Stomach (tissue), 4 donors: ENCODE results near the gene ZNF845.

Experiments
- EP300 ChIP-seq: sonication (generic); formaldehyde crosslinking; IDR thresholded peaks from one replicate; pipeline ENCODE4 v1.6.1; 2017; ENCODE audit warnings: antibody characterized with exemption
- POLR2AphosphoS5 ChIP-seq, 3 donors: sonication (generic); formaldehyde crosslinking; IDR thresholded peaks; one replicate each; pipeline ENCODE4 v1.6.1; 2016; ENCODE audit warnings: antibody characterized with exemption in 3 of 3
- TF ChIP-seq, protein P1 (sequence below), 7 experiments: fragments of 450-650 bp in 4 of 7; fragments of 200-600 bp in 3 of 7; sonication (generic) in 3 of 7; IDR thresholded peaks; one replicate each; pipeline ENCODE4 v1.5.1; 2016 to 2019; ENCODE audit warnings: antibody characterized with exemption in 7 of 7, control low read depth in 2 of 7, mild to moderate bottlenecking in 1 of 7

DNA sequence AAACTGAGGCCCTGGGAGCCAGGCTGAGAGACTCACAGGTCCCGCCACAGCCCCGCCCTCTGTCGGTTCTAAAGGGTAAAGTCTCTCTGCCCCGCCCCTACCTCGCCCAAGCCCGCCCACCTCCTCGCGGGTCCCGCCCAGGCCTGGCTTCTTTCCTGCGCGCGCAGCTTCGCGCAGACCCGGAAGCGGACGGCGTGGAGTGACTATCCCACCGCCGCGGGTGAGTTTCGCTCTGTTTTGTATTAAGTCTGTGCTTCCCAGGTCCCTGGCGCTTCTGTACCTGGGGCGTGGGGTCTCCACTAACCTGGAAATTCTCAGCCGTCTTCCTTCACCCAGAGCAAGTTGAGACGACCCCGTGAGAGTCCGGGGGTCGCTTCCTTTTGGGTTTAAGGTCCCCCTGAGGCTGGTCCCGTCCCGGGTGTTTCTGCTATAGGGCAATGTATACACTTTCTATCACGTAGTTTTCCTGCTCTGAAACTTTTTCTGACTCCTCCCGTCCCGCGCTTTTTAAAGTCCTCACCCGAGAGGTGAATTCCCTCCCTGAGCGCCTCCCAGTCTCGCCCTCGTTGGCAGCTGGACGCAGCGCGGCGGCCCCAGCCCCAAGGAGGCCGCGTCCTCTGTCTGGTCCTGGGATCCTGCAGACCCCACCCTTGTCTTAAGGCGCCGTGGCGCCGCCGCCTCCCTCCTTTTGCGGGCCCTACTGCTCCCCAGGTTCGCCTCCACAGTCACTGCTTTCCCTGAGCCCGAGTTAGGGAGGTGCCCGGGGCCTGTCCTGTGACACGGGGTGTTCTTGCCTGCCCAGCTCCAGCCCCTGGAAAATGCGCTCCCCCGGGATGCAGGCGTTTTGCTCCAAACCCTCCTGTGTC is 61.7 kb downstream of the ZNF845 start, which contains the start of gene ZNF765:
- TF ChIP-seq POLR2AphosphoS5 (IDR thresholded peaks at IDR 0.05) (peak; percentile 70 to 96 (median 86)), EP300 (no peak)
- TF ChIP-seq, protein P1, sequence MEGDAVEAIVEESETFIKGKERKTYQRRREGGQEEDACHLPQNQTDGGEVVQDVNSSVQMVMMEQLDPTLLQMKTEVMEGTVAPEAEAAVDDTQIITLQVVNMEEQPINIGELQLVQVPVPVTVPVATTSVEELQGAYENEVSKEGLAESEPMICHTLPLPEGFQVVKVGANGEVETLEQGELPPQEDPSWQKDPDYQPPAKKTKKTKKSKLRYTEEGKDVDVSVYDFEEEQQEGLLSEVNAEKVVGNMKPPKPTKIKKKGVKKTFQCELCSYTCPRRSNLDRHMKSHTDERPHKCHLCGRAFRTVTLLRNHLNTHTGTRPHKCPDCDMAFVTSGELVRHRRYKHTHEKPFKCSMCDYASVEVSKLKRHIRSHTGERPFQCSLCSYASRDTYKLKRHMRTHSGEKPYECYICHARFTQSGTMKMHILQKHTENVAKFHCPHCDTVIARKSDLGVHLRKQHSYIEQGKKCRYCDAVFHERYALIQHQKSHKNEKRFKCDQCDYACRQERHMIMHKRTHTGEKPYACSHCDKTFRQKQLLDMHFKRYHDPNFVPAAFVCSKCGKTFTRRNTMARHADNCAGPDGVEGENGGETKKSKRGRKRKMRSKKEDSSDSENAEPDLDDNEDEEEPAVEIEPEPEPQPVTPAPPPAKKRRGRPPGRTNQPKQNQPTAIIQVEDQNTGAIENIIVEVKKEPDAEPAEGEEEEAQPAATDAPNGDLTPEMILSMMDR (IDR thresholded peaks at IDR 0.05) = peak in 5 of 7 experiments; percentile 28 to 62 (median 50)
